ENCODE measurements around the gene SPRED3.
A peak's percentile ranks its signal among the peaks of the same experiment; 100 is the strongest.
"Not testable (repeated sequence)": the region's sequence is repeated elsewhere in the genome, so short reads cannot be mapped to it uniquely, and the experiment has no call there.

Gene SPRED3

GRCh38 chr19:38389957-38390924 lies 1.7 kb downstream of the SPRED3 start:
- FAIRE-seq (peak; percentile 83), DNase-seq (ENCODE audit: low spot score) (no peak)

DNA sequence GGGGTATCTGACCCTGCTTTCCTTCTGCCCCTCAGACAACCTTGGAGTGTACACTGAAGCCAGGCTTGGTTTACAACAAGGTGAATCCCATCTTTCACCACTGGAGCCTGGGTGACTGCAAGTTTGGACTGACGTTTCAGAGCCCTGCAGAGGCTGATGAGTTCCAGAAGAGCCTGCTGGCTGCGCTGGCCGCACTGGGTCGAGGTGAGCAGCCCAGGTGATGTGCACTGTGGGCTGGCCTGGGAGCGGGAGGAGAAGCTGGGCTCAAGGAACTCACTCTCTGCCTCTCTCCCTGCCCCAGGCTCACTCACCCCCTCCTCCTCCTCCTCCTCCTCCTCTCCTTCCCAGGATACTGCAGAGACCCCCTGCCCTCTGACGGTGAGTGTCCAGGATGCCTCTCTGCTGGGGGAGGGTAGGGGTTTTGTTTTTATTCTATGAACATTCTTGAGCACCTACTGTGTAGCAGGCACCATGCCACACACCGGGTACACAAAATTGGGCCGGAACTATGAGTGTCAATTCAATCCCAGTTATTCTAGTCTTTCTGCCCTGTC lies 3.5 kb downstream of the SPRED3 start:
- no peak for FAIRE-seq
- DNase-seq (ENCODE audit: low spot score) = no peak

DNA sequence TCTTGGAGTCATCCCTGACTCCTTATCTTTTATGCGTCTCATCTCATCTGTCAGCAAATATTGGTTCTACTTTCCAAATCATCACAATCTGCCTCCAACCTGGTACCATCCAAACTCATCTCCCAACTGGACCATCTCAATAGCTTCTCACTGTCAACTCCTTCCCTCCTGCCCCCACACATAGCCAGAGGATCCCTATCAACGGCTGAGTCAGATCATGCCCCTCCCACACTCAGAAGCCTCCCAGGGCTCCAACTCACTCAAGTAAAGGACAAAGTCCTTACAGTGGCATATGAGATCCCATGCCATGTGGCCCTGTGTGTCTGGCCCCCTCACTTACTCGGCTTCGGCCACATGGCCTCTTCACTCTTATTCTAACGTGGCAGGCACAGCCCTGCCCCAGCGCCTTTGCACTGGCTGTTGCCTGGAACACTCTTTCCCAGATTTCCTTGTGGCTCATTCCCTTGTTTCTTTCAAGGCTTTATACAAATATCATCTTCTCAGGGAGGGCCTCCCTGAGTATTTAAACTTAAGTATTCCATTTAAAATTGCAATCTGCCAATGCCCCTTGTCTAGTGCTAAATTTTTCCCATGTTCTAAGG lies 4.3 kb downstream of the SPRED3 start:
- no peak for DNase-seq (ENCODE audit: low spot score)

GRCh38 chr19:38394488-38394887 lies 6.0 kb downstream of the SPRED3 start:
- FAIRE-seq (no peak), DNase-seq (ENCODE audit: low spot score) (no peak)

More for the DNA sequence above, 4.3 kb downstream of the SPRED3 start:
- peak; percentile 37 for FAIRE-seq

- DNase-seq (ENCODE audit: low spot score) (no peak), FAIRE-seq (no peak)
These were observed 7.1 kb downstream of the SPRED3 start for GRCh38 chr19:38395381-38396114.

DNA sequence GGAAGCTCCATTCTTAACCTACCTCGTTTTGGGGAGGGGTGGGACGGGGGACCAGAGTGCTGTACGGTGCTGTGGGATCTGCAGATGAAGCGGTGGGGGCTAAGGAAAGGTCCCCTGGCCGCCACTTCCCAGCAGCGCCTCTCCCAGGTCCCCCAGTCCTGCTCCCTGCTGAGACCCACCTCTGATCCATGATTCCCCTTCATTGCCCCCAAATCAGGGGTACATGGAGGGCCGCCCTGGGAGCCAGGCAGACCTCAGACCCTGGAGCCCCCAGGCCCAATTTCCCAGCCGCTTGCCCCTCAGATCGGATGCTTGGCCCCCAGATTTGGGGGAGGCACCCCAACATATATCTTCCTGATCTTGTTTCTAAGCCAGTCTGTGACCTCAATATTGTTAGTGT lies 10.6 kb downstream of the SPRED3 start:
- FAIRE-seq (no peak), DNase-seq (ENCODE audit: low spot score) (no peak)

DNA sequence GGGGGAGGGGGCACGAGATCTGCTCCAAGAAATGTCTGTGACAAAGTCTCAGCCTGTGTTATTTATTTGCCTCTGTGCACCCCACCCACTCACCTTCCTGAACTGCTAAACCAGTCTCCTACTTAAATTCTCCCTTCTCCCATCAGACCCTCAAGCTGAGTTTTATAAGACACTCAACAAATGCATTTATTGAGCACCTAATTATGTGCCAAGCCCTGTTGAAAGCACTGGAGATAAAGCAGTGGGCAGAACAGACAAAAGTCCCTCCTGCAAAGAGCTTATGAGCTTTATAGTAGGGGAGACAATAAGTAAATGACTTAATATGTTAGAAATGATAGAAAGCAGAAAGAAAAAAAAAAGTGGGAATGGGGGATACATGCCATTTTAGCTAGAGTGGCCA lies 11.0 kb downstream of the SPRED3 start:
- DNase-seq (ENCODE audit: low spot score) (no peak), FAIRE-seq (no peak)

- FAIRE-seq = no peak
- DNase-seq (ENCODE audit: low spot score) = no peak
These were observed 11.9 kb downstream of the SPRED3 start for GRCh38 chr19:38400361-38400760.

GRCh38 chr19:38401148-38401547 lies 12.7 kb downstream of the SPRED3 start:
- DNase-seq (ENCODE audit: low spot score) (no peak), FAIRE-seq (no peak)

DNA sequence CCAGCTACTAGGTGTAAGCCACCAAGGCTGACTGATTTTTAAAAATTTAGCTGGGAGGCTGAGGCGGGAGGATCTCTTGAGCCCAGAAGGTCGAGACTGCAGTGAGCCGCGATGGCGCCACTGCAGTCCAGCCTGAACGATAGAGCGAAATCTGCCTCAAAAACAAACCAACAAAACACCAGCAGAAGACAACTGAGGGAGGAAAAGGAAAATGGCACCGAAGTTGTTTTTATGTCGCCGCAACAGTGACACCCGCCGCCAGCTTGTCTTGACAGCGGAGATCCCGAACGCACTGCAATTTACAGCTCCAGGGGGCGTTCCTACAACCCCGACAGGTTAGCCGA lies 14.1 kb downstream of the SPRED3 start:
- DNase-seq (ENCODE audit: low spot score) (no peak), FAIRE-seq (no peak)

DNA sequence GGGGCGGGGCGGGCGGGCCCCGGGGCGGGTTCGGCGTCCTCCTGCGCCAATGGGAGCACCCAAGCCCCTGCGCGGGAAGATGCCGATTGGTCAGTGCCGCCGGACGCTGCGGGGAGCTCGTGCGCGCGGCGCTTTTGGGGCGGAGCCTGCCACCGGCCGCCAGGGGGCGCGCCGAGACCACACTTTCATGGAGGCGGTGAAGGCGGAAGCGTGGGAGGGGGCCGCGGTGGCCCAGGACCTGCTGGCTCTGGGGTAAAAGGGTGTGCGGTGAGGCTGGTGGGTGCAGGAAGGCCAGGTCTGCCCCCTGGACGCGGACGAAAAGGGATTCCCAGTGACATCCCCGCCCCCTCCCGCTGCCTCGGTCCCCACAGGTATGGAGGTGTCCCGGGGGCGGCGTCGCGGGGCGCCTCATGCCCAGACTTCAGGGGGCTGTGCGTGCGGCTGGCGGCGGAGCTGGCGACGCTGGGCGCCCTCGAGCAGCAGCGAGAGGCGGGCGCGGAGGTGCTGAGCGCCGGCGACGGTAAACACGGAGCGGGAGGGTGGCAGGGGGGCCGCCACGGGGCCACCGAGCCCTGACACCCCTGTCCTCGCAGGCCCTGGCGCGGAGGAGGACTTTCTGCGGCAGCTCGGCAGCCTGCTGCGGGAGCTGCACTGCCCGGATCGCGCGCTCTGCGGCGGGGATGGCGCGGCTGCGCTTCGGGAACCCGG lies 14.6 kb downstream of the SPRED3 start, which contains the start of gene FAM98C:
FAM98C (plus strand) TSS at position 127 of the 708 bp plus-strand sequence; CDS start at position 188, 61 bp downstream.
- FAIRE-seq = peak; percentile 50

GRCh38 chr19:38404858-38405257 lies 16.4 kb downstream of the SPRED3 start:
- DNase-seq (ENCODE audit: low spot score) (no peak), FAIRE-seq (no peak)

More for the DNA sequence above, 14.6 kb downstream of the SPRED3 start, which contains the start of gene FAM98C:
- peak; percentile 99 for DNase-seq (ENCODE audit: low spot score)

DNA sequence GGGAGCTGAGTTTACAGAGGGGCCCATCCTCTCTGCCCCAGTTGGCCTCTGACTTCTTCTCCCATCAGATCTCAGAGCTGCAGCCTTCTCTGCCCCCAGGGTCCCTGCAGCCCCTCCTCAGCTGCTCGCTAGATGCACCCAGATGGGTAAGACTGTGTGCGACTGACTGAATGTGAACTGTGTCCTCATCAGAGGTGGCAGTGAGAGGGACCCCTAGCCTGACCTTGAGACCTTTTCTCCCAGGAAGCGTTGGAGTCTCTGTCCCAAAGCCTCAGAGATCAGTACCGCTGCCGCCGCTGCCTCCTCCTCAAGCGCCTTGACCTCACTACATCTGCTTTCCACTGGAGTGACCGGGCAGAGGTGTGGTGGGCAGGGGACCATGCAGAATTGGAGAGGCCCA lies 16.8 kb downstream of the SPRED3 start:
- no peak for FAIRE-seq
- DNase-seq (ENCODE audit: low spot score) = no peak

GRCh38 chr19:38409631-38410133 lies 21.2 kb downstream of the SPRED3 start:
- DNase-seq (ENCODE audit: low spot score) (peak; percentile 31), FAIRE-seq (no peak)

DNA sequence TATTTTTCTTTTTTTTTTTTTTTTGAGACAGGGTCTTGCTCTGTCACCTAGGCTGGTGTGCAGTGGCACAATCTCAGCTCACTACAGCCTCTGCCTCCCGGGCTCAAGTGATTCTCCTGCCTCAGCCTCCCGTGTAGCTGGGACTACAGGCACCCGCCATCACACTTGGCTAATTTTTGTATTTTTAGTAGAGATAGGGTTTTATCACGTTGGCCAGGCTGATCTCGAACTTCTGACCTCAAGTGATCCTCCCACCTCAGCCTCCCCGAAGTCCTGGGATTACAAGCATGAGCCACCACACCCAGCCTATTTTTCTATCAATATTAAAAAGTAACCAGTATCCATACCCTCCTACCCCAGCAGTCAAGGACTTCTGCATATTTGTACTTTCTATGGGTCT lies 21.9 kb downstream of the SPRED3 start:
- not testable (repeated sequence) for FAIRE-seq; DNase-seq (ENCODE audit: low spot score)

DNA sequence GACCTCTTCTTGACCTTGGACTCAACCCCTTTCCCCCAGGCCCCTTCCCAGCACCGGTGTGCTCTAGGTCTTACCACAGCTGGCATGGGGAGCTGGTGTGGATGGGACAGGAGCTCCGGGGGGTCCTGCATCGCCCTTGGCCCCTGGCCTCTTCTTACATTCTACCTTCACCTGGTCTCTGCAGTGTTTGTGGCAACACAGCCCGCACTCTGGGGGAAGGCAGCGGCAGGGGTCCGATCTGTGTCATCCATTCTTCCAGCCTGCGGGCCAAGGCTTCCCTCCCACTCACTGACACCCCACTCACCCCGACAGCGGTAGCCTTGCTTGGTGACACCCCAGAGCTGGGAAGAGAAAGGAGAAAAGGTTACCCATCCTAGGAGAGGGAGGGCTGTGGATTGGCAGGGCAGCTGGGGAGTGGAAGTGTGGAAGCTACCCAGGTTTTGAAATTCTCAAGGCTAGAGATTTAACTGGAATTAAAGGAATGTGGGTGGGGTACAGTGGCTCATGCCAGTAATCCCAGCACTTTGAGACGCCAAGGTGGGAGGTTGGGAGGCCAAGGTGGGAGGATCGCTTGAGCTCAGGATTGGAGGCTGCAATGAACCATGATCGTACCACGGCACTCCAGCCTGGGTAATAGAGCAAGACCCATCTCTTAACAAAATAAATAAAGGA lies 22.7 kb downstream of the SPRED3 start:
- FAIRE-seq = no peak
- DNase-seq (ENCODE audit: low spot score) = no peak

DNA sequence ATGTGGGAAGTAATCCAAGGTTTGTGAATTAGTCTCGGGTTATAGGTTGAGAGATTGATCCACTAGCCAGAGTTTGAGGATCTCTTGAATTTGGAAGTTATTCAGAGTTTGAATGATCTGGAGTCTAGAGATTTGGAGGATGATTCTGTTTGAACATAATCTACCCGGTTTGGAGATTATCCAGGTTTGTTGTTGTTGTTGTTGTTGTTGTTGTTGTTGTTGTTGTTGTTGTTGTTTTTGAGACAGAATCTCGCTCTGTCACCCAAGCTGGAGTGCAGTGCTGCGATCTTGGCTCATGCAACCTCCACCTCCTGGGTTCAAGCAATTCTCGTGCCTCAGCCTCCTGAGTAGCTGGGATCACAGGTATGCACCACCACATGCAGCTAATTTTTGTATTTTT lies 23.4 kb downstream of the SPRED3 start:
- not testable (repeated sequence) for DNase-seq (ENCODE audit: low spot score); FAIRE-seq

- FAIRE-seq = no peak
- DNase-seq (ENCODE audit: low spot score) = no peak
These were observed 24.0 kb downstream of the SPRED3 start for GRCh38 chr19:38412491-38412890.

DNA sequence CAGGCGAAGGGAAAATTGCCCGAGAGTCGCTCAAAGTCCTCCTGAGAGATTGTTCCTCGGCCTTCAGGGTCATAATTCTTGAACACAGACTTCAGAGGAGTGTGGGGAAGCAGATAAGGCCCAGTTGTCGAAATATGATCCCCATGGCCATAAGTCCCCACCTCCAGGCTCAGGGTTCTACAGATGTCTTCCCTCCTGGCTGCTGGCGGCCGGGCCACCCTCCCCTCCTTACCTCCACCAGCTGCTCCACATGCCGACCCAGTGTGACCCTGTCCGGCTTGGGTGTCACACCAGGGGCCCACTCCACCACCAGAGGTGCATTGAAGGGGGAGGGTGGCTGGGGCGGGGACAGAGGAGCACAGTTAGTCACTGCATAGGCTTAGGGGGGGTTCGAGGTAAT lies 24.5 kb downstream of the SPRED3 start:
- no peak for FAIRE-seq
- no peak for DNase-seq (ENCODE audit: low spot score)

- DNase-seq (ENCODE audit: low spot score) (no peak), FAIRE-seq (no peak)
These were observed 24.9 kb downstream of the SPRED3 start for GRCh38 chr19:38413416-38413815.

All from urothelium cell line (cell line).